ENCODE measurements around the gene RSAD1.

The RSAD1 gene

GRCh38 chr17:50458270-50458669, 20.4 kb upstream of the RSAD1 start:
- DNase-seq (ENCODE audit: low read depth) = no peak

- no peak for DNase-seq (ENCODE audit: low read depth)
Observed at GRCh38 chr17:50458701-50459676, 19.7 kb upstream of the RSAD1 start.

GRCh38 chr17:50459756-50460155, 18.9 kb upstream of the RSAD1 start:
- DNase-seq (ENCODE audit: low read depth) = no peak

- no peak for DNase-seq (ENCODE audit: low read depth)
Observed at GRCh38 chr17:50460831-50461526, 17.7 kb upstream of the RSAD1 start.

- DNase-seq (ENCODE audit: low read depth) = no peak
Observed at GRCh38 chr17:50461550-50462132, 17.0 kb upstream of the RSAD1 start.

GRCh38 chr17:50462446-50462845, 16.2 kb upstream of the RSAD1 start:
- no peak for DNase-seq (ENCODE audit: low read depth)

- DNase-seq (ENCODE audit: low read depth) = no peak
Observed at GRCh38 chr17:50464121-50464520, 14.5 kb upstream of the RSAD1 start.

- DNase-seq (ENCODE audit: low read depth) = no peak
Observed at GRCh38 chr17:50464736-50465135, 13.9 kb upstream of the RSAD1 start.

- DNase-seq (ENCODE audit: low read depth) = no peak
Observed at GRCh38 chr17:50465171-50465570, 13.5 kb upstream of the RSAD1 start.

- DNase-seq (ENCODE audit: low read depth) = no peak
Observed at GRCh38 chr17:50465635-50466034, 13.0 kb upstream of the RSAD1 start.

- no peak for DNase-seq (ENCODE audit: low read depth)
Observed at GRCh38 chr17:50466371-50467113, 12.1 kb upstream of the RSAD1 start.

- no peak for DNase-seq (ENCODE audit: low read depth)
Observed at GRCh38 chr17:50467114-50467854, 11.4 kb upstream of the RSAD1 start.

- DNase-seq (ENCODE audit: low read depth) = no peak
Observed at GRCh38 chr17:50467855-50468303, 10.8 kb upstream of the RSAD1 start.

GRCh38 chr17:50468304-50469207, 10.1 kb upstream of the RSAD1 start, which contains the start of gene CHAD:
Gene CHAD, minus strand, starts transcription at chr17:50468880. Its CDS starts 67 bp downstream, at chr17:50468813.
- DNase-seq (ENCODE audit: low read depth) = no peak

GRCh38 chr17:50469208-50469605, 9.5 kb upstream of the RSAD1 start:
- no peak for DNase-seq (ENCODE audit: low read depth)

- no peak for DNase-seq (ENCODE audit: low read depth)
Observed at GRCh38 chr17:50469671-50470305, 8.9 kb upstream of the RSAD1 start.

- DNase-seq (ENCODE audit: low read depth) = no peak
Observed at GRCh38 chr17:50470426-50470825, 8.2 kb upstream of the RSAD1 start.

GRCh38 chr17:50471009-50471905, 7.4 kb upstream of the RSAD1 start:
- no peak for DNase-seq (ENCODE audit: low read depth)

Data from T follicular helper cell (primary cell).